Adrenal gland (tissue), 12 donors: ENCODE data around the gene FABP6. TPM values are rescaled to one million over a fixed set of nuclear protein-coding genes. Genes with fewer than 3 reads are reported as not detected.

Source experiments
- DNase-seq, 7 donors: peaks; one replicate each; pipeline ENCODE4 v3.0.0-alpha.2; 2019 to 2020
- H3K27ac ChIP-seq, 5 donors: fragments of 200-600 bp; sonication (generic) in 4 of 5; 1 replicate in 3 of 5; 2 replicates in 2 of 5; pipeline versions ENCODE4 v1.5.1 to v1.8.0; 2016 to 2020; ENCODE audit warnings: mild to moderate bottlenecking in 1 of 5
- H3K27me3 ChIP-seq: fragments of 200-600 bp; 2 replicates; pipeline ENCODE4 v1.8.0; 2021
- H3K36me3 ChIP-seq, 2 donors: fragments of 200-600 bp; replicated peaks in 1 of 2; 1 replicate in 1 of 2; 2 replicates in 1 of 2; pipeline versions ENCODE4 v1.5.1 to v1.8.0; 2018 to 2022
- H3K4me1 ChIP-seq, 2 donors: fragments of 200-600 bp; replicated peaks in 1 of 2; 1 replicate in 1 of 2; 2 replicates in 1 of 2; pipeline versions ENCODE4 v1.5.1 to v1.8.0; 2018 to 2021
- H3K4me3 ChIP-seq, 4 donors: fragments of 200-600 bp; sonication (generic) in 3 of 4; one replicate each; pipeline ENCODE4 v1.5.1; 2016 to 2018
- H3K9me3 ChIP-seq, 3 donors: fragments of 200-600 bp; sonication (generic) in 1 of 3; replicated peaks in 1 of 3; 1 replicate in 2 of 3; 2 replicates in 1 of 3; pipeline versions ENCODE4 v1.5.1 to v1.8.0; 2016 to 2021
- CTCF ChIP-seq, 6 experiments: fragments of 450-650 bp in 4 of 6; fragments of 200-600 bp in 2 of 6; sonication (generic) in 1 of 6; IDR thresholded peaks; 1 replicate in 5 of 6; 2 replicates in 1 of 6; pipeline versions ENCODE4 v1.5.1 to v1.8.0; 2016 to 2021; ENCODE audit warnings: antibody characterized with exemption in 6 of 6, mild to moderate bottlenecking in 2 of 6, moderate library complexity in 1 of 6
- POLR2A ChIP-seq, 2 donors: fragments of 450-650 bp; IDR thresholded peaks; one replicate each; pipeline ENCODE4 v1.6.1; 2017; ENCODE audit warnings: antibody characterized with exemption in 2 of 2, mild to moderate bottlenecking in 2 of 2, moderate library complexity in 1 of 2
- WGBS, 4 donors: extraction: QIAGEN DNeasy Blood & Tissue Kit in 2 of 4; methylation state at CpG; one replicate each; pipeline versions ENCODE4 v1.1.5 to v1.1.7; 2013 to 2017; 5-methylcytosine and 5-hydroxymethylcytosine counted together
- intact Hi-C, 2 donors: fragments of 100-400 bp; cut with DNase I; formaldehyde crosslinking; loops; one replicate each; pipeline versions ENCODE4 v1.14.1 to v1.15.0; 2022 to 2023
- polyA plus RNA-seq, 3 donors: library from polyadenylated mRNA; stranded (reverse); fragments of 200-250 nt in 2 of 3; fragments of 350-450 nt in 1 of 3; fragmentation: Illumina TruSeq in 1 of 3; extraction: RNeasy Lipid Tissue Mini Kit (QIAGEN cat#74804) in 1 of 3; gene quantifications; one replicate each; pipeline ENCODE4 v1.2.3, GENCODE V29; 2013 to 2014
- total RNA-seq, 9 donors: library from RNA; depleted of rRNA in 4 of 9; stranded (reverse); fragments of >200 nt in 4 of 9; fragments of 120-200 nt in 1 of 9; fragmentation: NEBNext Ultra II Directional in 1 of 9; extraction: Animal tissue kit (Norgen Biotek cat#: 25700) in 1 of 9; gene quantifications; one replicate each; pipeline versions ENCODE4 v1.1.0 to v1.2.4, GENCODE V29; 2013 to 2023
- donor health status: healthy with polysubstance abuse.
- donor health status: Bipolar disorder and iron deficiency.
- donor health status: DM: yes; HTN: yes; CAD: no.
- donor health status: DM: no; HTN: no; CAD: no.
- donor health status: DM: no; HTN: no; CAD: no.
- donor health status: DM: yes; HTN: yes; CAD: no.

Gene FABP6
- total and polyA plus RNA-seq, 12 donors = 0.39 to 29.4 (median 9.4) TPM; not detected in 1

GRCh38 chr5:160280384-160281095 lies 51.2 kb downstream of the FABP6 start:
- Histone ChIP-seq H3K4me1 (no peaks in the 10 kb centered on the region), H3K4me3 (no peak overlapping the region), H3K27me3 (no peaks in the 10 kb centered on the region), H3K36me3 (no peaks in the 10 kb centered on the region), H3K27ac (no peak overlapping the region), H3K9me3 (no peaks in the 10 kb centered on the region)
- DNase-seq = no peak
- intact Hi-C loops = no loop called here
- 95 to 98% (median 96%) methylated on average over 26 of the region's 26 CpGs for WGBS, 4 donors
- TF ChIP-seq POLR2A (IDR thresholded peaks at IDR 0.05) (no peak), CTCF (IDR thresholded peaks at IDR 0.05) (no peak)

- Histone ChIP-seq H3K27me3 (no peaks in the 10 kb centered on the region), H3K36me3 (no peaks in the 10 kb centered on the region), H3K27ac (no peak overlapping the region), H3K4me3 (no peak overlapping the region), H3K4me1 (no peaks in the 10 kb centered on the region), H3K9me3 (no peaks in the 10 kb centered on the region)
- WGBS, 4 donors = 85 to 94% (median 90%) methylated on average over 2 of the region's 2 CpGs
- intact Hi-C loops = no loop called here
- TF ChIP-seq POLR2A (IDR thresholded peaks at IDR 0.05) = no peak
- no peak for TF ChIP-seq CTCF (IDR thresholded peaks at IDR 0.05)
- DNase-seq = no peak
These were observed 52.0 kb downstream of the FABP6 start for GRCh38 chr5:160281275-160281674.

- DNase-seq = no peak
- no peak overlapping the region for H3K4me3 ChIP-seq
- H3K9me3 ChIP-seq = no peaks in the 10 kb centered on the region
- no peaks in the 10 kb centered on the region for H3K36me3 ChIP-seq
- no peak overlapping the region for H3K27ac ChIP-seq
- intact Hi-C loops = no loop called here
- no peaks in the 10 kb centered on the region for H3K27me3 ChIP-seq
- peaks cover 17 to 20% of the 10 kb centered on the region in 2 donors for H3K4me1 ChIP-seq
- TF ChIP-seq POLR2A (IDR thresholded peaks at IDR 0.05) = no peak
- TF ChIP-seq CTCF (IDR thresholded peaks at IDR 0.05) = no peak
- 93 to 96% (median 95%) methylated on average over 4 of the region's 4 CpGs for WGBS, 4 donors
These were observed 55.1 kb downstream of the FABP6 start for GRCh38 chr5:160284291-160284873.

- no peaks in the 10 kb centered on the region for H3K36me3 ChIP-seq
- intact Hi-C loops = no loop called here
- H3K4me1 ChIP-seq = peaks cover 17 to 20% of the 10 kb centered on the region in 2 donors
- H3K27ac ChIP-seq = no peak overlapping the region
- no peaks in the 10 kb centered on the region for H3K9me3 ChIP-seq
- DNase-seq = no peak
- WGBS, 4 donors = 73 to 84% (median 79%) methylated on average over 2 of the region's 2 CpGs
- no peak for TF ChIP-seq POLR2A (IDR thresholded peaks at IDR 0.05)
- no peak for TF ChIP-seq CTCF (IDR thresholded peaks at IDR 0.05)
- H3K27me3 ChIP-seq = no peaks in the 10 kb centered on the region
- no peak overlapping the region for H3K4me3 ChIP-seq
These were observed 56.0 kb downstream of the FABP6 start for GRCh38 chr5:160285316-160285715.
